Suprapubic skin (tissue), 4 donors: ENCODE measurements around the gene TIGD7. TPM values are rescaled to one million over a fixed set of nuclear protein-coding genes. Genes with fewer than 3 reads are reported as not detected.
A peak's percentile ranks its signal among the peaks of the same experiment; 100 is the strongest.

Experiments
- DNase-seq, 2 donors: peaks; one replicate each; pipeline ENCODE4 v3.0.0-alpha.2; 2019; ENCODE audit warnings: low spot score in 2 of 2
- H3K27ac ChIP-seq: fragments of 200-600 bp; sonication (generic); one replicate; pipeline ENCODE4 v1.5.1; 2019
- H3K27me3 ChIP-seq: fragments of 200-600 bp; sonication (generic); one replicate; pipeline ENCODE4 v1.5.1; 2019
- H3K36me3 ChIP-seq: fragments of 200-600 bp; sonication (generic); one replicate; pipeline ENCODE4 v1.5.1; 2019
- H3K4me1 ChIP-seq: fragments of 200-600 bp; sonication (generic); one replicate; pipeline ENCODE4 v1.5.1; 2019
- H3K4me3 ChIP-seq: fragments of 200-600 bp; sonication (generic); one replicate; pipeline ENCODE4 v1.5.1; 2019; ENCODE audit warnings: mild to moderate bottlenecking
- H3K9me3 ChIP-seq: fragments of 200-600 bp; sonication (generic); one replicate; pipeline ENCODE4 v1.5.1; 2019
- EP300 ChIP-seq: sonication (generic); formaldehyde crosslinking; IDR thresholded peaks from one replicate; pipeline ENCODE4 v1.6.1; 2017; ENCODE audit warnings: antibody characterized with exemption
- POLR2A ChIP-seq, 2 donors: fragments of 450-650 bp; IDR thresholded peaks; one replicate each; pipeline ENCODE4 v1.6.1; 2017; ENCODE audit warnings: antibody characterized with exemption in 2 of 2, mild to moderate bottlenecking in 2 of 2, moderate library complexity in 2 of 2
- POLR2AphosphoS5 ChIP-seq, 3 donors: sonication (generic); formaldehyde crosslinking; IDR thresholded peaks; one replicate each; pipeline ENCODE4 v1.6.1; 2017; ENCODE audit warnings: antibody characterized with exemption in 3 of 3
- WGBS: methylation state at CpG from one replicate; pipeline ENCODE4 v1.1.5; 2018; 5-methylcytosine and 5-hydroxymethylcytosine counted together
- total RNA-seq, 4 donors: library from RNA; depleted of rRNA; stranded (reverse); fragments of >200 nt; gene quantifications; one replicate each; pipeline ENCODE4 v1.1.0, GENCODE V29; 2016
- TF ChIP-seq, protein P1 (sequence below), 2 donors: fragments of 200-600 bp in 1 of 2; fragments of 450-650 bp in 1 of 2; sonication (generic) in 1 of 2; IDR thresholded peaks; one replicate each; pipeline ENCODE4 v1.5.1; 2016 to 2019; ENCODE audit warnings: antibody characterized with exemption in 2 of 2, mild to moderate bottlenecking in 1 of 2, moderate library complexity in 1 of 2

TIGD7 gene
- total RNA-seq, 4 donors from 2014 or later: 1.9 to 4.3 (median 2.1) TPM

DNA sequence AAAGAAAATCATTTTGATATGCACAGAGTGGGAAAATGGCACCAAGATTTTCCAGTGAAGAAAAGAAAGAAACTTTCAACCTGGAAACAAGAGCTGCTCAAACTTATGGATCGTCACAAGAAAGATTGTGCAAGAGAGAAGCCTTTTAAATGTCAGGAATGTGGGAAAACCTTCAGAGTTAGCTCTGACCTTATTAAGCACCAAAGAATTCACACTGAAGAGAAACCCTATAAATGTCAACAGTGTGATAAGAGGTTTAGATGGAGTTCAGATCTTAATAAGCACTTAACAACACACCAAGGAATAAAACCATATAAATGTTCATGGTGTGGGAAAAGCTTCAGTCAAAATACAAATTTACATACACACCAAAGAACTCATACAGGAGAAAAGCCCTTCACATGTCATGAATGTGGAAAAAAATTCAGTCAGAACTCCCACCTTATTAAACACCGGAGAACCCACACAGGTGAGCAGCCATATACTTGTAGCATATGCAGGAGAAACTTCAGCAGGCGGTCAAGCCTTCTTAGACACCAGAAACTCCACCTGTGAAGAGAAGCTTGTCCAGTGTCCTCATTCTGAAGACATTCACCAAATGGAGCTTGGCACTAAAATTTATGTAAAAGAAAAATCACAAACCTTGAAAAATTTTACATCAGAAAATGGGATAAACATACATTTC, 12.2 kb upstream of the TIGD7 start:
- no peak for TF ChIP-seq POLR2AphosphoS5 (IDR thresholded peaks at IDR 0.05)
- TF ChIP-seq, protein P1, sequence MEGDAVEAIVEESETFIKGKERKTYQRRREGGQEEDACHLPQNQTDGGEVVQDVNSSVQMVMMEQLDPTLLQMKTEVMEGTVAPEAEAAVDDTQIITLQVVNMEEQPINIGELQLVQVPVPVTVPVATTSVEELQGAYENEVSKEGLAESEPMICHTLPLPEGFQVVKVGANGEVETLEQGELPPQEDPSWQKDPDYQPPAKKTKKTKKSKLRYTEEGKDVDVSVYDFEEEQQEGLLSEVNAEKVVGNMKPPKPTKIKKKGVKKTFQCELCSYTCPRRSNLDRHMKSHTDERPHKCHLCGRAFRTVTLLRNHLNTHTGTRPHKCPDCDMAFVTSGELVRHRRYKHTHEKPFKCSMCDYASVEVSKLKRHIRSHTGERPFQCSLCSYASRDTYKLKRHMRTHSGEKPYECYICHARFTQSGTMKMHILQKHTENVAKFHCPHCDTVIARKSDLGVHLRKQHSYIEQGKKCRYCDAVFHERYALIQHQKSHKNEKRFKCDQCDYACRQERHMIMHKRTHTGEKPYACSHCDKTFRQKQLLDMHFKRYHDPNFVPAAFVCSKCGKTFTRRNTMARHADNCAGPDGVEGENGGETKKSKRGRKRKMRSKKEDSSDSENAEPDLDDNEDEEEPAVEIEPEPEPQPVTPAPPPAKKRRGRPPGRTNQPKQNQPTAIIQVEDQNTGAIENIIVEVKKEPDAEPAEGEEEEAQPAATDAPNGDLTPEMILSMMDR (IDR thresholded peaks at IDR 0.05): no peak
- TF ChIP-seq POLR2A (IDR thresholded peaks at IDR 0.05): no peak
- TF ChIP-seq EP300: no peak
- peaks cover 87% of the 10 kb centered on the region for H3K9me3 ChIP-seq
- H3K27ac ChIP-seq: no peak overlapping the region
- 93% methylated on average over 3 of the region's 3 CpGs for WGBS
- H3K4me1 ChIP-seq: no peaks in the 10 kb centered on the region
- no peaks in the 10 kb centered on the region for H3K27me3 ChIP-seq
- no peak overlapping the region for H3K4me3 ChIP-seq
- peaks cover 50% of the 10 kb centered on the region for H3K36me3 ChIP-seq
- no peak for DNase-seq

DNA sequence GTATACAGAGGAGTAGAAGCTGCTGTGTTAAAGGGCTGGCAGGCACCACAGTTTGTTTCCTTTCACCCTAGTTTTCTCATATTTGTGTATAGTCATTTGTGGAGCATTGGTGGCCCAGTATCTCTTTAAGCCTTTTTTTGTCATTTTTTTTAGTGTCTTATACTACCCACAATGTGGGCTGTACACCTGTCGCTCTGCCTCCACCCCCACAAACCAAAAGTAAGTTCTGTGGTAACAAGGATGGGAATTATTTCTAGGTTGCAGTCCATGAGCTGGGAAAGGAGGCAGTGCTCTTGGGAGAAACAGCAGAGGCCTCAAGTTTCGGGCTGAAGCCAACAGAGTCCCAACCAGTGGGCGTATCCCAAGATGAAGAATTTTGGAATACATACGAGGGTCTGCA, 6.3 kb upstream of the TIGD7 start:
- DNase-seq: no peak
- TF ChIP-seq, protein P1 (IDR thresholded peaks at IDR 0.05): no peak
- no peak for TF ChIP-seq POLR2AphosphoS5 (IDR thresholded peaks at IDR 0.05)
- TF ChIP-seq POLR2A (IDR thresholded peaks at IDR 0.05): no peak
- TF ChIP-seq EP300: no peak
- Histone ChIP-seq H3K4me3 (no peak overlapping the region), H3K27ac (no peak overlapping the region), H3K36me3 (peaks cover 64% of the 10 kb centered on the region), H3K4me1 (peaks cover under 1% of the 10 kb centered on the region), H3K27me3 (no peaks in the 10 kb centered on the region), H3K9me3 (peaks cover 69% of the 10 kb centered on the region)
- WGBS: 87% methylated on average over 4 of the region's 4 CpGs

DNA sequence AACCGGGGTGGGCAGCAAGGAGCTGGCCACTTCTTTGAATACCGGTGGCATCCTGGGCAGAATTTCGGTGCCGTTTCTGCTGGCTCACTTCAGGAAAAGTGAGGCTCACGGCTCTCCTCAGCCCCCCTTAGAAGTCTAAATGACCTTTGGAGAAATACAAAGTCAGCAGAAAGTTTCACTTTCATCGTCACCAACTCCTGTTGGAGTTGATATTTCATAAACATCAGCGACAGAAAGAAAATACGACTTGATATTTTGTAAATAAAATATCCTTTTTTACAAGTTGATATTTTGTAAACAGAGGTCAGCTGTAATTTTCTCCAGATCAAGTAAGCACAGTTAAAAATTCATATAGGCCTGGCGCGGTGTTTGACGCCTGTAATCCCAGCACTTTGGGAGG, 848 bp upstream of the TIGD7 start:
- DNase-seq: no peak
- Histone ChIP-seq H3K27ac (peak overlapping the region; percentile 87), H3K27me3 (no peaks in the 10 kb centered on the region), H3K4me3 (peak overlapping the region; percentile 67), H3K4me1 (peaks cover 20% of the 10 kb centered on the region), H3K9me3 (peaks cover 50% of the 10 kb centered on the region), H3K36me3 (peaks cover 31% of the 10 kb centered on the region)
- TF ChIP-seq, protein P1 (IDR thresholded peaks at IDR 0.05): no peak
- TF ChIP-seq POLR2AphosphoS5 (IDR thresholded peaks at IDR 0.05): no peak
- no peak for TF ChIP-seq POLR2A (IDR thresholded peaks at IDR 0.05)
- TF ChIP-seq EP300: no peak
- WGBS: 63% methylated on average over 11 of the region's 11 CpGs

DNA sequence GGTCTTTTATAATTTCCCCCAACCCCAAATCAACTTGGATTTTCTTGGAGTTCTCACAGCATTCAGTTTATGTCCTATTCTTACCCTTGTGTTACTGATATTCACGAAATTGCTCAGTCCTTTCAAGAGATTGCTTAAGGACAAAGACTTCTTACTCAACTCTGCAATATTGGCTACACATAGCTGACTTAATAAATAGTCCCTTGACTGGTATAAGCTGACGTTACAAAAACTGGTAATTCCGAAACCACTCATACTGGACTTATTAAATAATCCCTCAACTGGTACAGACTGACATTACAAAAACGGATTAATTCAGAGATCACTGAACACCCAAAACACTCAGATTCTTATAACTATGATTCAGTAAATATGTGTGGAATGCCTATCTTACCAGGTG, 860 bp downstream of the TIGD7 start:
- peak overlapping the region; percentile 67 for H3K4me3 ChIP-seq
- H3K27me3 ChIP-seq: no peaks in the 10 kb centered on the region
- H3K9me3 ChIP-seq: peaks cover 51% of the 10 kb centered on the region
- TF ChIP-seq POLR2A (IDR thresholded peaks at IDR 0.05) (no peak), POLR2AphosphoS5 (IDR thresholded peaks at IDR 0.05) (no peak), EP300 (no peak)
- TF ChIP-seq, protein P1 (IDR thresholded peaks at IDR 0.05): no peak
- peaks cover 42% of the 10 kb centered on the region for H3K36me3 ChIP-seq
- H3K27ac ChIP-seq: no peak overlapping the region
- no peak for DNase-seq
- H3K4me1 ChIP-seq: peaks cover 20% of the 10 kb centered on the region
- WGBS: 77% methylated on average over 4 of the region's 4 CpGs

DNA sequence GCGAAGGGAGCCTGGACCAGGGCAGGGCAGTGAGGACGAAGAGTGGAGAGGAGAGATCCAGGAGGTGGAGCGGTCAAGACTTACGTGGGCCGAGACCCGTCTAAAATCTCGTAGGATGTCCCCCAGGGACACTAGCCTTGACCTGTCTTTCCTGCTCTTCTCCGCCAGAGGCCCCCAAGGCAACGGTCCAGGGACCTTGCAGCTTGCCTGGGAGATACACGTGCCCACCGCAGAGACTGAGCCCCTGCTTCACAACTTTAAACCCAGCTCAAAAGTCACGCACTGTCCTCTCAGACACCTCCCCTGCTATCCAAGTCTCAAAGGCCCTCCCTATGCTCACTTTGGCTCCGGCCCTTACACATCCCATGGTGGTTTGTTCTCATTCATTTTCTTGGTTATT, 9.4 kb downstream of the TIGD7 start:
- WGBS: 72% methylated on average over 13 of the region's 13 CpGs
- Histone ChIP-seq H3K4me3 (no peak overlapping the region), H3K4me1 (no peaks in the 10 kb centered on the region), H3K27ac (no peak overlapping the region), H3K9me3 (peaks cover 62% of the 10 kb centered on the region), H3K36me3 (peaks cover 39% of the 10 kb centered on the region), H3K27me3 (no peaks in the 10 kb centered on the region)
- DNase-seq: no peak
- TF ChIP-seq POLR2A (IDR thresholded peaks at IDR 0.05): no peak
- TF ChIP-seq, protein P1 (IDR thresholded peaks at IDR 0.05): no peak
- TF ChIP-seq EP300: no peak
- no peak for TF ChIP-seq POLR2AphosphoS5 (IDR thresholded peaks at IDR 0.05)
